ENCODE data around the gene TMEM255B. TPM values are rescaled to one million over a fixed set of nuclear protein-coding genes. Genes with fewer than 3 reads are reported as not detected.

TMEM255B gene
- total RNA-seq, 1 experiment from 2014 or later = 2.8 TPM

- Mint-ChIP-seq H3K9me3 (peaks cover 0 to 6% of the 10 kb centered on the region in 2 experiments; a peak in 2 of 5 replicates), H3K27ac (peak overlapping the region; percentile 44 to 99 (median 99); a peak in 5 of 7 replicates), H3K4me3 (peak overlapping the region; percentile 42 to 61; a peak in 4 of 5 replicates), H3K4me1 (peaks cover 47 to 63% of the 10 kb centered on the region in 2 experiments), H3K36me3 (ENCODE audit: insufficient read depth in 1 of 3, low read depth in 3 of 3) (peaks cover 0 to 16% (median 10%) of the 10 kb centered on the region in 3 experiments; a peak in 4 of 7 replicates), H3K27me3 (ENCODE audit: low read depth) (peaks cover 32% of the 10 kb centered on the region)
- no CpG with 5 or more reads among the region's 15 CpGs for WGBS (ENCODE audit: extremely low coverage, insufficient read length, low lambda C conversion rate)
- H3K4me1 ChIP-seq (ENCODE audit: insufficient read depth, low read length) = peaks cover 14% of the 10 kb centered on the region; the same call in 1 of the 2 replicates
- H2AFZ ChIP-seq (ENCODE audit: low read length) = no peak overlapping the region
- H2BK15ac ChIP-seq (ENCODE audit: low read depth, low read length) = no peak overlapping the region
- H3K56ac ChIP-seq (ENCODE audit: insufficient read length, low read depth, low read length) = no peak overlapping the region
- H3K9me3 ChIP-seq (ENCODE audit: control insufficient read depth, low read depth, low read length) = no peaks in the 10 kb centered on the region
- peak overlapping the region; percentile 35 for H3K18ac ChIP-seq (ENCODE audit: insufficient read length, low read depth, low read length)
- no peak overlapping the region for H2BK120ac ChIP-seq (ENCODE audit: low read depth, low read length, poor library complexity, severe bottlenecking)
- H2BK12ac ChIP-seq (ENCODE audit: insufficient read length, low read depth, low read length) = no peak overlapping the region
- no peaks in the 10 kb centered on the region; the same call in 1 of the 2 replicates for H3K79me2 ChIP-seq (ENCODE audit: insufficient read depth, low read length)
- H3T11ph ChIP-seq (ENCODE audit: low read length) = no peak overlapping the region
- H3K23ac ChIP-seq (ENCODE audit: insufficient read length, low read depth, low read length) = no peak overlapping the region
- H3K27ac ChIP-seq (ENCODE audit: insufficient read length, low read depth, low read length) = peak overlapping the region; percentile 7
- no peak overlapping the region for H4K5ac ChIP-seq (ENCODE audit: insufficient read length, low read depth, low read length)
- peaks cover 7% of the 10 kb centered on the region for H3K23me2 ChIP-seq (ENCODE audit: insufficient read length, low read depth, low read length, poor library complexity, severe bottlenecking)
- DNase-seq = peak; percentile 80
- H3K79me1 ChIP-seq (ENCODE audit: insufficient read depth, low read depth, low read length, poor library complexity, severe bottlenecking) = no peaks in the 10 kb centered on the region
- peaks cover 2% of the 10 kb centered on the region for H4K20me1 ChIP-seq (ENCODE audit: control insufficient read depth, insufficient read depth, insufficient read length)
- no peak overlapping the region for H3K9ac ChIP-seq (ENCODE audit: extremely low read depth, insufficient read length, low read length)
- no peak overlapping the region for H2AK5ac ChIP-seq (ENCODE audit: insufficient read length, low read length)
- H3K4me2 ChIP-seq (ENCODE audit: insufficient read depth, insufficient read length, low read length) = no peak overlapping the region
- H3K4ac ChIP-seq (ENCODE audit: low read depth, low read length) = no peak overlapping the region
- no peak overlapping the region for H2BK5ac ChIP-seq (ENCODE audit: insufficient read length, low read length)
- H4K91ac ChIP-seq (ENCODE audit: insufficient read length, low read depth, low read length) = no peak overlapping the region
- peaks cover 4% of the 10 kb centered on the region; the same call in 1 of the 2 replicates for H3K27me3 ChIP-seq (ENCODE audit: insufficient read depth, low read length)
- peak overlapping the region; percentile 62 for H3K14ac ChIP-seq (ENCODE audit: insufficient read depth, low read length)
- TF ChIP-seq CTCF (conservative IDR thresholded peaks at IDR 0.05) = no peak
- H4K8ac ChIP-seq (replicated peaks; ENCODE audit: insufficient read length, low read depth, low read length) = no peak overlapping the region
- H2BK20ac ChIP-seq (ENCODE audit: low read depth, low read length, poor library complexity, severe bottlenecking) = no peak overlapping the region
Measured at GRCh38 chr13:113860665-113861432, 101.8 kb downstream of the TMEM255B start.

Measured in H9 (cell line).